GM23338 (cell line): Measurements from ENCODE around the gene SNORC. TPM values are rescaled to one million over a fixed set of nuclear protein-coding genes. Genes with fewer than 3 reads are reported as not detected.

ENCODE experiments used
- ATAC-seq: fragments of 200-7000 bp; cut with Tn5 transposase; 3 replicates; pipeline ENCODE4 v1.9.1; 2020
- DNase-seq: peaks from one replicate; pipeline ENCODE4 v3.0.0-alpha.2; 2015; ENCODE audit warnings: low spot score
- H2AFZ ChIP-seq: fragments of 200-600 bp; sonication (generic); 2 replicates; pipeline ENCODE4 v1.8.0; 2016; ENCODE audit warnings: antibody characterized with exemption, mild to moderate bottlenecking, moderate library complexity
- H3F3A ChIP-seq: fragments of 200-600 bp; sonication (generic); replicated peaks from 2 replicates; pipeline ENCODE4 v1.8.0; 2017; ENCODE audit warnings: antibody characterized with exemption, mixed run types, low read depth
- H3K27ac ChIP-seq: fragments of 200-600 bp; sonication (generic); 2 replicates; pipeline ENCODE4 v1.6.1; 2016; ENCODE audit warnings: low read depth
- H3K27me3 ChIP-seq: fragments of 200-600 bp; sonication (generic); 2 replicates; pipeline ENCODE4 v1.8.0; 2016; ENCODE audit warnings: mild to moderate bottlenecking, mixed run types, moderate library complexity; ENCODE audit not compliant: insufficient read depth
- H3K36me3 ChIP-seq: fragments of 200-600 bp; sonication (generic); 2 replicates; pipeline ENCODE4 v1.8.0; 2016; ENCODE audit warnings: mild to moderate bottlenecking; ENCODE audit not compliant: insufficient read depth
- H3K4me1 ChIP-seq: fragments of 200-600 bp; sonication (generic); 2 replicates; pipeline ENCODE4 v1.8.0; 2016; ENCODE audit warnings: mild to moderate bottlenecking, moderate library complexity; ENCODE audit not compliant: insufficient read depth
- H3K4me2 ChIP-seq: fragments of 200-600 bp; sonication (generic); 2 replicates; pipeline ENCODE4 v1.7.1; 2017; ENCODE audit warnings: mixed run types
- H3K4me3 ChIP-seq: fragments of 200-600 bp; sonication (generic); 2 replicates; pipeline ENCODE4 v1.6.1; 2016; ENCODE audit warnings: mixed run types
- H3K79me2 ChIP-seq: fragments of 200-600 bp; sonication (generic); replicated peaks from 2 replicates; pipeline ENCODE4 v1.8.0; 2017; ENCODE audit warnings: mild to moderate bottlenecking; ENCODE audit not compliant: insufficient read depth
- H3K9me2 ChIP-seq: fragments of 200-600 bp; sonication (generic); 2 replicates; pipeline ENCODE4 v1.8.0; 2017; ENCODE audit not compliant: insufficient read depth
- H4K20me1 ChIP-seq: fragments of 200-600 bp; sonication (generic); replicated peaks from 2 replicates; pipeline ENCODE4 v1.8.0; 2017; ENCODE audit warnings: mild to moderate bottlenecking; ENCODE audit not compliant: insufficient read depth
- H3K27ac Mint-ChIP-seq: 2 replicates; pipeline ENCODE4 v1.8.0; 2020; ENCODE audit warnings: inconsistent platforms, mild to moderate bottlenecking, moderate library complexity, mixed read lengths
- H3K27me3 Mint-ChIP-seq: 3 replicates; pipeline ENCODE4 v1.8.0; 2022; ENCODE audit warnings: low read depth, mild to moderate bottlenecking, moderate library complexity, mixed read lengths, inconsistent platforms; ENCODE audit not compliant: insufficient read depth, poor library complexity
- H3K36me3 Mint-ChIP-seq: 3 replicates; pipeline ENCODE4 v1.8.0; 2021; ENCODE audit warnings: low read depth, mild to moderate bottlenecking, inconsistent platforms, moderate library complexity, mixed read lengths
- H3K4me1 Mint-ChIP-seq: 3 replicates; pipeline ENCODE4 v1.8.0; 2020; ENCODE audit warnings: mild to moderate bottlenecking, inconsistent platforms, mixed read lengths
- H3K4me3 Mint-ChIP-seq: 3 replicates; pipeline ENCODE4 v1.8.0; 2021; ENCODE audit warnings: moderate library complexity, mild to moderate bottlenecking, inconsistent platforms, mixed read lengths
- H3K9me3 Mint-ChIP-seq: 3 replicates; pipeline ENCODE4 v1.8.0; 2020; ENCODE audit warnings: moderate library complexity, mild to moderate bottlenecking, inconsistent platforms, mixed read lengths
- CREB1 ChIP-seq: fragments of 250-450 bp; sonication (Bioruptor Pico); IDR thresholded peaks from 2 replicates; pipeline ENCODE4 v1.5.0; 2020; ENCODE audit warnings: low read depth, mild to moderate bottlenecking, moderate library complexity
- EZH2 ChIP-seq: fragments of 200-600 bp; sonication (generic); IDR thresholded peaks from one replicate; pipeline ENCODE4 v1.8.0; 2017; ENCODE audit warnings: antibody characterized with exemption, mild to moderate bottlenecking, low read depth; ENCODE audit not compliant: unreplicated experiment
- STAT1 ChIP-seq: IDR thresholded peaks from one replicate; pipeline ENCODE4 v1.6.1; 2016; ENCODE audit warnings: antibody characterized with exemption; ENCODE audit not compliant: unreplicated experiment
- polyA plus RNA-seq: library from polyadenylated mRNA; unstranded; fragments of >200 nt; fragmentation: Nextera tagmentation; extraction: Ambion mirVana; gene quantifications from 2 replicates; pipeline ENCODE4 v1.2.1, GENCODE V29; 2016
- total RNA-seq: library from RNA; depleted of rRNA; stranded (reverse); fragments of >200 nt; shearing (Covaris generic); gene quantifications from 2 replicates; pipeline ENCODE4 v1.2.3, GENCODE V29; 2014
- TF ChIP-seq, protein P1 (sequence below): fragments of 250-450 bp; sonication (Bioruptor Pico); IDR thresholded peaks from 2 replicates; pipeline ENCODE4 v1.5.0; 2020; ENCODE audit warnings: mild to moderate bottlenecking, moderate library complexity

SNORC gene
- total and polyA plus RNA-seq, 2 experiments from 2014 or later = 0.80 to 1.6 TPM

DNA sequence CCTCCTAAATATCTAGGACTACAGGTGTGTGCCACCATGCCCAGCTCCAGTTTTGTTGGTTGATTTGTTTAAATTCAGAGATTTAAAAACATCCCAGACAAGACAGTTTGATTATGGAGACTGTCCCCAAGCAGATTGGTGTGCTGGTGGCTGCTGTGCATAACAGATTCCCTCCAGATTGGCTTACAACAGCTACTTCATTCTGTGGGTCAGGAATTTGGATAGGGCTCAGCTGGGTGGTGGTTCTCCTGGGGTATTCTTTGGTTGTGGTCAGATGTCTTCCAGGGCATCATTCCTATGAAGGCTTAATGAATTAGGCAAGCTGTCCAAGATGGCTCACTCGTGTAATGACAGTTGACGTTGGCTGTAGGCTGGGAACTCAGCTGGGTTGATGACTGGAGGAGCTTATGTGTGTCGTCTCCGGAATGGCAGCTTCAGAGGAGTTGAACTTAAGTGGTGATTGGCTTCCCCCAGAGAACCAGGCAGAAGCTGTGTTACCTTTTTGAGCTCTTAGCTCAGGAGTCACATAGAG, 10.6 kb upstream of the SNORC start (continued):
- TF ChIP-seq, protein P1, sequence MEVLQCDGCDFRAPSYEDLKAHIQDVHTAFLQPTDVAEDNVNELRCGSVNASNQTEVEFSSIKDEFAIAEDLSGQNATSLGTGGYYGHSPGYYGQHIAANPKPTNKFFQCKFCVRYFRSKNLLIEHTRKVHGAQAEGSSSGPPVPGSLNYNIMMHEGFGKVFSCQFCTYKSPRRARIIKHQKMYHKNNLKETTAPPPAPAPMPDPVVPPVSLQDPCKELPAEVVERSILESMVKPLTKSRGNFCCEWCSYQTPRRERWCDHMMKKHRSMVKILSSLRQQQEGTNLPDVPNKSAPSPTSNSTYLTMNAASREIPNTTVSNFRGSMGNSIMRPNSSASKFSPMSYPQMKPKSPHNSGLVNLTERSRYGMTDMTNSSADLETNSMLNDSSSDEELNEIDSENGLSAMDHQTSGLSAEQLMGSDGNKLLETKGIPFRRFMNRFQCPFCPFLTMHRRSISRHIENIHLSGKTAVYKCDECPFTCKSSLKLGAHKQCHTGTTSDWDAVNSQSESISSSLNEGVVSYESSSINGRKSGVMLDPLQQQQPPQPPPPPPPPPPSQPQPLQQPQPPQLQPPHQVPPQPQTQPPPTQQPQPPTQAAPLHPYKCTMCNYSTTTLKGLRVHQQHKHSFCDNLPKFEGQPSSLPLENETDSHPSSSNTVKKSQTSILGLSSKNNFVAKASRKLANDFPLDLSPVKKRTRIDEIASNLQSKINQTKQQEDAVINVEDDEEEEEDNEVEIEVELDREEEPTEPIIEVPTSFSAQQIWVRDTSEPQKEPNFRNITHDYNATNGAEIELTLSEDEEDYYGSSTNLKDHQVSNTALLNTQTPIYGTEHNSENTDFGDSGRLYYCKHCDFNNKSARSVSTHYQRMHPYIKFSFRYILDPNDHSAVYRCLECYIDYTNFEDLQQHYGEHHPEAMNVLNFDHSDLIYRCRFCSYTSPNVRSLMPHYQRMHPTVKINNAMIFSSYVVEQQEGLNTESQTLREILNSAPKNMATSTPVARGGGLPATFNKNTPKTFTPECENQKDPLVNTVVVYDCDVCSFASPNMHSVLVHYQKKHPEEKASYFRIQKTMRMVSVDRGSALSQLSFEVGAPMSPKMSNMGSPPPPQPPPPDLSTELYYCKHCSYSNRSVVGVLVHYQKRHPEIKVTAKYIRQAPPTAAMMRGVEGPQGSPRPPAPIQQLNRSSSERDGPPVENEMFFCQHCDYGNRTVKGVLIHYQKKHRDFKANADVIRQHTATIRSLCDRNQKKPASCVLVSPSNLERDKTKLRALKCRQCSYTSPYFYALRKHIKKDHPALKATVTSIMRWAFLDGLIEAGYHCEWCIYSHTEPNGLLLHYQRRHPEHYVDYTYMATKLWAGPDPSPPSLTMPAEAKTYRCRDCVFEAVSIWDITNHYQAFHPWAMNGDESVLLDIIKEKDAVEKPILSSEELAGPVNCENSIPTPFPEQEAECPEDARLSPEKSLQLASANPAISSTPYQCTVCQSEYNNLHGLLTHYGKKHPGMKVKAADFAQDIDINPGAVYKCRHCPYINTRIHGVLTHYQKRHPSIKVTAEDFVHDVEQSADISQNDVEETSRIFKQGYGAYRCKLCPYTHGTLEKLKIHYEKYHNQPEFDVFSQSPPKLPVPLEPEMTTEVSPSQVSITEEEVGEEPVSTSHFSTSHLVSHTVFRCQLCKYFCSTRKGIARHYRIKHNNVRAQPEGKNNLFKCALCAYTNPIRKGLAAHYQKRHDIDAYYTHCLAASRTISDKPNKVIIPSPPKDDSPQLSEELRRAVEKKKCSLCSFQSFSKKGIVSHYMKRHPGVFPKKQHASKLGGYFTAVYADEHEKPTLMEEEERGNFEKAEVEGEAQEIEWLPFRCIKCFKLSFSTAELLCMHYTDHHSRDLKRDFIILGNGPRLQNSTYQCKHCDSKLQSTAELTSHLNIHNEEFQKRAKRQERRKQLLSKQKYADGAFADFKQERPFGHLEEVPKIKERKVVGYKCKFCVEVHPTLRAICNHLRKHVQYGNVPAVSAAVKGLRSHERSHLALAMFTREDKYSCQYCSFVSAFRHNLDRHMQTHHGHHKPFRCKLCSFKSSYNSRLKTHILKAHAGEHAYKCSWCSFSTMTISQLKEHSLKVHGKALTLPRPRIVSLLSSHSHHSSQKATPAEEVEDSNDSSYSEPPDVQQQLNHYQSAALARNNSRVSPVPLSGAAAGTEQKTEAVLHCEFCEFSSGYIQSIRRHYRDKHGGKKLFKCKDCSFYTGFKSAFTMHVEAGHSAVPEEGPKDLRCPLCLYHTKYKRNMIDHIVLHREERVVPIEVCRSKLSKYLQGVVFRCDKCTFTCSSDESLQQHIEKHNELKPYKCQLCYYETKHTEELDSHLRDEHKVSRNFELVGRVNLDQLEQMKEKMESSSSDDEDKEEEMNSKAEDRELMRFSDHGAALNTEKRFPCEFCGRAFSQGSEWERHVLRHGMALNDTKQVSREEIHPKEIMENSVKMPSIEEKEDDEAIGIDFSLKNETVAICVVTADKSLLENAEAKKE (CRISPR knock-in tag) = no peak
- TF ChIP-seq CREB1 (CRISPR knock-in tag) = no peak

DNA sequence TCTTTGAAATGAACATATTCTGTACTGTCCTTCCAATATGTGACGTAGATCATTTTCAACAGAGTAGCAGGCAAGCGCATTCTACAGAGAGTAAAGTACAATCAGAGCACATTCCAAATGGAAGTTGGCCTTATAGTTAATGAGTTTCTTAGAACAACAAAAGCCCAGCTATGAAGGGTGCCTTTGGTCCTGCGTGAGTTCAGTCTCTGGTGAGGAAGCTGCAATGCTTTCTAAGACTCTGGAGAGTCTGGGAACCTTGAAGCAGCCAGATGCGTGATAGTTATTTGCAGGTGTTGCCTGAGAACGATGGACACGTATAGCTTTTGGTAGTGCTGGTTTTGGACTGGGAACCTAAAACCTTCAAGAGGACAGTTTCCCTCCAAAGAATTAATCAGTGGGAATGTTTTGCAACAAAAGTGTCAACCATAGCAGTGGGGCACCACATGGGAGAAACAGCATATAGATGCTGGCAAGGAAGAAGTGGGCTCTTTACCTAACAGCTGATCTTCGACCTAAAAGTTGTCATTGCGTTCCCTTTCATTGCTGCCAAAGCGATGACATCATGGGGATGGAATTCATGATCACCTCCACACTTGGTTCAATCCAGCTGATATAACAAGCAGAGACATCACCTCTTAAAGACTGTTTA, 9.3 kb upstream of the SNORC start:
- ATAC-seq (no peak), DNase-seq (peak; percentile 17)
- no peaks in the 10 kb centered on the region for H3K4me1 ChIP-seq
- no peak overlapping the region for H2AFZ ChIP-seq
- Mint-ChIP-seq H3K27me3 (peaks cover 3% of the 10 kb centered on the region), H3K36me3 (peaks cover 32% of the 10 kb centered on the region), H3K27ac (no peak overlapping the region), H3K4me1 (no peaks in the 10 kb centered on the region), H3K9me3 (no peaks in the 10 kb centered on the region), H3K4me3 (no peak overlapping the region)
- peaks cover 22% of the 10 kb centered on the region for H3K36me3 ChIP-seq
- H3K4me2 ChIP-seq = no peak overlapping the region
- H3K27me3 ChIP-seq = no peaks in the 10 kb centered on the region
- no peak overlapping the region for H3K27ac ChIP-seq
- H3K9me2 ChIP-seq = no peaks in the 10 kb centered on the region
- no peaks in the 10 kb centered on the region for H3F3A ChIP-seq
- H3K79me2 ChIP-seq = no peaks in the 10 kb centered on the region
- H3K4me3 ChIP-seq = no peak overlapping the region
- H4K20me1 ChIP-seq = no peaks in the 10 kb centered on the region; the same call in 1 of the 2 replicates
- TF ChIP-seq, protein P1 (CRISPR knock-in tag) = no peak
- TF ChIP-seq STAT1 (no peak), EZH2 (no peak)
